H9 (cell line): ENCODE results near the gene KCNIP4. TPM values are rescaled to one million over a fixed set of nuclear protein-coding genes. Genes with fewer than 3 reads are reported as not detected.

ENCODE experiments used
- DNase-seq: peaks from one replicate; pipeline ENCODE4 v3.0.0-alpha.2; 2017
- H2AFZ ChIP-seq: one replicate; pipeline ENCODE4 v1.6.1; 2013; ENCODE audit warnings: mild to moderate bottlenecking, low read length, control low read depth, moderate library complexity
- H2AK5ac ChIP-seq: 2 replicates; pipeline ENCODE4 v1.6.1; 2013; ENCODE audit warnings: low read length, control low read depth, mixed read lengths; ENCODE audit not compliant: insufficient read length
- H2BK120ac ChIP-seq: one replicate; pipeline ENCODE4 v1.6.1; 2013; ENCODE audit warnings: low read depth, mild to moderate bottlenecking, low read length, control low read depth, inconsistent platforms; ENCODE audit not compliant: poor library complexity, severe bottlenecking
- H2BK12ac ChIP-seq: 2 replicates; pipeline ENCODE4 v1.6.1; 2013; ENCODE audit warnings: low read length, control low read depth, mixed read lengths, low read depth; ENCODE audit not compliant: insufficient read length
- H2BK15ac ChIP-seq: 2 replicates; pipeline ENCODE4 v1.6.1; 2013; ENCODE audit warnings: low read depth, low read length, control low read depth
- H2BK20ac ChIP-seq: one replicate; pipeline ENCODE4 v1.6.1; 2013; ENCODE audit warnings: low read depth, mild to moderate bottlenecking, low read length, control low read depth, inconsistent platforms; ENCODE audit not compliant: poor library complexity, severe bottlenecking
- H2BK5ac ChIP-seq: 2 replicates; pipeline ENCODE4 v1.6.1; 2013; ENCODE audit warnings: low read length, control low read depth, mixed read lengths; ENCODE audit not compliant: insufficient read length
- H3K14ac ChIP-seq: 2 replicates; pipeline ENCODE4 v1.6.1; 2013; ENCODE audit warnings: low read length, control low read depth; ENCODE audit not compliant: insufficient read depth
- H3K18ac ChIP-seq: 2 replicates; pipeline ENCODE4 v1.6.1; 2013; ENCODE audit warnings: low read depth, mild to moderate bottlenecking, mixed read lengths, low read length, control low read depth; ENCODE audit not compliant: insufficient read length
- H3K23ac ChIP-seq: 2 replicates; pipeline ENCODE4 v1.6.1; 2013; ENCODE audit warnings: low read length, control low read depth, mixed read lengths, low read depth; ENCODE audit not compliant: insufficient read length
- H3K23me2 ChIP-seq: 2 replicates; pipeline ENCODE4 v1.6.1; 2013; ENCODE audit warnings: low read depth, mild to moderate bottlenecking, mixed read lengths, low read length, control low read depth; ENCODE audit not compliant: insufficient read length, poor library complexity, severe bottlenecking
- H3K27ac ChIP-seq: 2 replicates; pipeline ENCODE4 v1.5.1; 2013; ENCODE audit warnings: low read length, control low read depth, mixed read lengths, low read depth; ENCODE audit not compliant: insufficient read length
- H3K27me3 ChIP-seq: 2 replicates; pipeline ENCODE4 v1.6.1; 2013; ENCODE audit warnings: low read length, control low read depth, inconsistent platforms; ENCODE audit not compliant: insufficient read depth
- H3K4ac ChIP-seq: 2 replicates; pipeline ENCODE4 v1.6.1; 2013; ENCODE audit warnings: low read depth, mild to moderate bottlenecking, control low read depth, inconsistent platforms, low read length, moderate library complexity
- H3K4me1 ChIP-seq: 2 replicates; pipeline ENCODE4 v1.6.1; 2013; ENCODE audit warnings: low read length, control low read depth, inconsistent platforms; ENCODE audit not compliant: insufficient read depth
- H3K4me2 ChIP-seq: 2 replicates; pipeline ENCODE4 v1.6.1; 2013; ENCODE audit warnings: low read length, control low read depth, mixed read lengths; ENCODE audit not compliant: insufficient read length, insufficient read depth
- H3K56ac ChIP-seq: 2 replicates; pipeline ENCODE4 v1.6.1; 2013; ENCODE audit warnings: low read depth, mild to moderate bottlenecking, mixed read lengths, low read length, control low read depth; ENCODE audit not compliant: insufficient read length
- H3K79me1 ChIP-seq: 2 replicates; pipeline ENCODE4 v1.6.1; 2013; ENCODE audit warnings: low read depth, mild to moderate bottlenecking, moderate library complexity, low read length, control low read depth, inconsistent platforms; ENCODE audit not compliant: insufficient read depth, poor library complexity, severe bottlenecking
- H3K79me2 ChIP-seq: 2 replicates; pipeline ENCODE4 v1.6.1; 2013; ENCODE audit warnings: low read length, control low read depth, inconsistent platforms; ENCODE audit not compliant: insufficient read depth
- H3K9ac ChIP-seq: 2 replicates; pipeline ENCODE4 v1.6.1; 2013; ENCODE audit warnings: low read length, control low read depth, mixed read lengths; ENCODE audit not compliant: insufficient read length; ENCODE audit errors: extremely low read depth
- H3K9me3 ChIP-seq: one replicate; pipeline ENCODE4 v1.6.1; 2013; ENCODE audit warnings: low read depth, low read length, inconsistent platforms; ENCODE audit not compliant: control insufficient read depth
- H3T11ph ChIP-seq: one replicate; pipeline ENCODE4 v1.6.1; 2013; ENCODE audit warnings: mild to moderate bottlenecking, low read length, control low read depth, inconsistent platforms
- H4K20me1 ChIP-seq: one replicate; pipeline ENCODE4 v1.6.1; 2013; ENCODE audit not compliant: control insufficient read depth, insufficient read length, insufficient read depth
- H4K5ac ChIP-seq: 2 replicates; pipeline ENCODE4 v1.6.1; 2013; ENCODE audit warnings: low read depth, mild to moderate bottlenecking, mixed read lengths, low read length, control low read depth; ENCODE audit not compliant: insufficient read length
- H4K8ac ChIP-seq: replicated peaks from 2 replicates; pipeline ENCODE4 v1.6.1; 2013; ENCODE audit warnings: low read length, control low read depth, mixed read lengths, low read depth; ENCODE audit not compliant: insufficient read length
- H4K91ac ChIP-seq: 2 replicates; pipeline ENCODE4 v1.6.1; 2013; ENCODE audit warnings: low read depth, mild to moderate bottlenecking, moderate library complexity, mixed read lengths, low read length, control low read depth; ENCODE audit not compliant: insufficient read length
- H3K27ac Mint-ChIP-seq, 3 experiments: 2 replicates in 2 of 3; 3 replicates in 1 of 3; pipeline ENCODE4 v1.8.0; 2020 to 2021; ENCODE audit warnings: mixed read lengths in 3 of 3, mild to moderate bottlenecking in 1 of 3, moderate library complexity in 1 of 3
- H3K27me3 Mint-ChIP-seq: 2 replicates; pipeline ENCODE4 v1.8.0; 2021; ENCODE audit warnings: low read depth, mild to moderate bottlenecking, moderate library complexity, mixed read lengths
- H3K36me3 Mint-ChIP-seq, 3 experiments: 2 replicates in 2 of 3; 3 replicates in 1 of 3; pipeline ENCODE4 v1.8.0; 2020 to 2021; ENCODE audit warnings: low read depth in 3 of 3, mixed read lengths in 3 of 3; ENCODE audit not compliant: insufficient read depth in 1 of 3
- H3K4me1 Mint-ChIP-seq, 2 experiments: 2 replicates each; pipeline ENCODE4 v1.8.0; 2020; ENCODE audit warnings: mixed read lengths in 2 of 2
- H3K4me3 Mint-ChIP-seq, 2 experiments: 2 replicates in 1 of 2; 3 replicates in 1 of 2; pipeline ENCODE4 v1.8.0; 2020 to 2021; ENCODE audit warnings: mild to moderate bottlenecking in 2 of 2, mixed read lengths in 2 of 2, moderate library complexity in 1 of 2
- H3K9me3 Mint-ChIP-seq, 2 experiments: 2 replicates in 1 of 2; 3 replicates in 1 of 2; pipeline ENCODE4 v1.8.0; 2020; ENCODE audit warnings: mild to moderate bottlenecking in 2 of 2, mixed read lengths in 2 of 2, moderate library complexity in 1 of 2
- total RNA-seq: library from RNA; stranded (reverse); gene quantifications from 2 replicates; pipeline ENCODE4 v1.2.1, GENCODE V29; 2021
- TF ChIP-seq, protein P1 (sequence below): fragments of 200-600 bp; sonication (generic); conservative IDR thresholded peaks from 3 replicates; pipeline ENCODE4 v1.8.0; 2021; ENCODE audit warnings: antibody characterized with exemption, mild to moderate bottlenecking

The KCNIP4 gene
- total RNA-seq, 1 experiment from 2014 or later = not detected

DNA sequence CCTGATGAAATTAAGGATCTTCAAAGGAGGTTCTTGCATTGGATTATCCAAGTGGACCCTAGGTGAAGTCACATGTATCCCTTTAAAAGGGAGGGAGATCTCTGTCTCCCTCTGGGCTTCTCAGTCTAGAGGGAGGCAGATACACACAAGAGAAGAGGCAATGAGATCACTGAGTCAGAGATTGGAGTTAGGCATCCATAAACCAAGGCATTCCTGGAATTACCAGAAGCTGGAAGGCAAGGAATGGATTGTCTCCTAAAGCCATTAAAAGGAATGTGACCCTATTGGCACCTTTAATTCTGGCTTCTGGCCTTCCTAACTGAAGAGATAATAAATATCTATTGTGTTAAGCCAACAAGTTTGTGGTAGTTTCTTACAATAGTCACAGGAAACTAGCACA is 865.2 kb downstream of the KCNIP4 start:
- H3K27me3 Mint-ChIP-seq = no peaks in the 10 kb centered on the region
- H3K36me3 Mint-ChIP-seq = no peaks in the 10 kb centered on the region
- Histone ChIP-seq H3K23me2 (no peaks in the 10 kb centered on the region), H2BK15ac (no peak overlapping the region), H3T11ph (no peak overlapping the region), H3K18ac (no peak overlapping the region), H3K9ac (no peak overlapping the region), H3K79me1 (no peaks in the 10 kb centered on the region), H4K5ac (no peak overlapping the region), H3K27me3 (no peaks in the 10 kb centered on the region), H2BK5ac (no peak overlapping the region), H3K14ac (no peak overlapping the region), H3K56ac (no peak overlapping the region), H3K4me2 (no peak overlapping the region), H2BK12ac (no peak overlapping the region), H4K20me1 (no peaks in the 10 kb centered on the region), H2BK120ac (no peak overlapping the region), H3K4ac (no peak overlapping the region), H3K79me2 (no peaks in the 10 kb centered on the region), H2BK20ac (no peak overlapping the region), H2AK5ac (no peak overlapping the region), H2AFZ (no peak overlapping the region), H4K91ac (no peak overlapping the region), H3K9me3 (no peaks in the 10 kb centered on the region), H3K23ac (no peak overlapping the region), H3K27ac (no peak overlapping the region), H4K8ac (no peak overlapping the region), H3K4me1 (no peaks in the 10 kb centered on the region)
- H3K4me1 Mint-ChIP-seq = peaks cover 6 to 13% of the 10 kb centered on the region in 2 experiments
- TF ChIP-seq, protein P1, sequence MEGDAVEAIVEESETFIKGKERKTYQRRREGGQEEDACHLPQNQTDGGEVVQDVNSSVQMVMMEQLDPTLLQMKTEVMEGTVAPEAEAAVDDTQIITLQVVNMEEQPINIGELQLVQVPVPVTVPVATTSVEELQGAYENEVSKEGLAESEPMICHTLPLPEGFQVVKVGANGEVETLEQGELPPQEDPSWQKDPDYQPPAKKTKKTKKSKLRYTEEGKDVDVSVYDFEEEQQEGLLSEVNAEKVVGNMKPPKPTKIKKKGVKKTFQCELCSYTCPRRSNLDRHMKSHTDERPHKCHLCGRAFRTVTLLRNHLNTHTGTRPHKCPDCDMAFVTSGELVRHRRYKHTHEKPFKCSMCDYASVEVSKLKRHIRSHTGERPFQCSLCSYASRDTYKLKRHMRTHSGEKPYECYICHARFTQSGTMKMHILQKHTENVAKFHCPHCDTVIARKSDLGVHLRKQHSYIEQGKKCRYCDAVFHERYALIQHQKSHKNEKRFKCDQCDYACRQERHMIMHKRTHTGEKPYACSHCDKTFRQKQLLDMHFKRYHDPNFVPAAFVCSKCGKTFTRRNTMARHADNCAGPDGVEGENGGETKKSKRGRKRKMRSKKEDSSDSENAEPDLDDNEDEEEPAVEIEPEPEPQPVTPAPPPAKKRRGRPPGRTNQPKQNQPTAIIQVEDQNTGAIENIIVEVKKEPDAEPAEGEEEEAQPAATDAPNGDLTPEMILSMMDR = no peak
- no peak for DNase-seq
- H3K9me3 Mint-ChIP-seq = peaks cover 0 to 2% of the 10 kb centered on the region in 2 experiments; a peak in 1 of 5 replicates
- H3K27ac Mint-ChIP-seq = peak overlapping the region in 1 of 3 experiments; percentile 21; a peak in 1 of 7 replicates
- H3K4me3 Mint-ChIP-seq = no peak overlapping the region
